Endometrial microvascular endothelial cells (primary cell): ENCODE data around the gene CENPI. TPM values are rescaled to one million over a fixed set of nuclear protein-coding genes. Genes with fewer than 3 reads are reported as not detected.
"Not testable (repeated sequence)": the region's sequence is repeated elsewhere in the genome, so short reads cannot be mapped to it uniquely, and the experiment has no call there.

Experiments
- in situ Hi-C: cut with HindIII; loops from 2 replicates; pipeline ENCODE4 v1.10.0; 2017; ENCODE audit warnings: low sequenced_read_pairs, low pct_unique_long_range_greater_than_20kb; ENCODE audit errors: inconsistent ontology term
- total RNA-seq: library from RNA; depleted of rRNA; stranded (reverse); fragments of >200 nt; gene quantifications from one replicate; pipeline ENCODE4 v1.2.3, GENCODE V29; 2015; ENCODE audit errors: inconsistent ontology term

Gene CENPI, protein sequence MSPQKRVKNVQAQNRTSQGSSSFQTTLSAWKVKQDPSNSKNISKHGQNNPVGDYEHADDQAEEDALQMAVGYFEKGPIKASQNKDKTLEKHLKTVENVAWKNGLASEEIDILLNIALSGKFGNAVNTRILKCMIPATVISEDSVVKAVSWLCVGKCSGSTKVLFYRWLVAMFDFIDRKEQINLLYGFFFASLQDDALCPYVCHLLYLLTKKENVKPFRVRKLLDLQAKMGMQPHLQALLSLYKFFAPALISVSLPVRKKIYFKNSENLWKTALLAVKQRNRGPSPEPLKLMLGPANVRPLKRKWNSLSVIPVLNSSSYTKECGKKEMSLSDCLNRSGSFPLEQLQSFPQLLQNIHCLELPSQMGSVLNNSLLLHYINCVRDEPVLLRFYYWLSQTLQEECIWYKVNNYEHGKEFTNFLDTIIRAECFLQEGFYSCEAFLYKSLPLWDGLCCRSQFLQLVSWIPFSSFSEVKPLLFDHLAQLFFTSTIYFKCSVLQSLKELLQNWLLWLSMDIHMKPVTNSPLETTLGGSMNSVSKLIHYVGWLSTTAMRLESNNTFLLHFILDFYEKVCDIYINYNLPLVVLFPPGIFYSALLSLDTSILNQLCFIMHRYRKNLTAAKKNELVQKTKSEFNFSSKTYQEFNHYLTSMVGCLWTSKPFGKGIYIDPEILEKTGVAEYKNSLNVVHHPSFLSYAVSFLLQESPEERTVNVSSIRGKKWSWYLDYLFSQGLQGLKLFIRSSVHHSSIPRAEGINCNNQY
- 34.1 TPM for total RNA-seq

- in situ Hi-C loops: no loop called here
Observed at GRCh38 chrX:101097546-101098453, at the start of gene CENPI. Gene CENPI (plus strand): TSS chrX:101098204. CDS start chrX:101101071, 2,867 bp downstream.

DNA sequence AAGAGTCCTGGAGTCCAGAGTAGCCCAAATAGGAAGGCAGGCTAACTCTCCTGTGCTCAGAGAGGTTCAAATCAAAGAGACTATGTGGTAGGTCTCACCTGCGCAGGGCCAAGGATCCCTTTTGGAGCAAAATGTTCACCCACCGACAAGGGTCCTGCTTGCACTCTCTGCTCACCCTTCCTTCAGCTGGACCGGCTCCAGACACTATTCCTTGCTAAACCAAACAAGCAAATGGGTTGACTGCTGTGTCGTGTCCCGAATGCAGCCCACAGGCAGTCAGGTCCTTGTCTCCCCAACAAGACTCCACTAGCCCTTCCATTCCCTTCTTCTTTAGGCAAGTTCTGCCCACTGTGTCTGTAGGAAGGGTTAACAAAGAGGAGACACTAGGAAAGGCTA, 46.9 kb upstream of the CENPI start:
- in situ Hi-C loops: no loop called here

DNA sequence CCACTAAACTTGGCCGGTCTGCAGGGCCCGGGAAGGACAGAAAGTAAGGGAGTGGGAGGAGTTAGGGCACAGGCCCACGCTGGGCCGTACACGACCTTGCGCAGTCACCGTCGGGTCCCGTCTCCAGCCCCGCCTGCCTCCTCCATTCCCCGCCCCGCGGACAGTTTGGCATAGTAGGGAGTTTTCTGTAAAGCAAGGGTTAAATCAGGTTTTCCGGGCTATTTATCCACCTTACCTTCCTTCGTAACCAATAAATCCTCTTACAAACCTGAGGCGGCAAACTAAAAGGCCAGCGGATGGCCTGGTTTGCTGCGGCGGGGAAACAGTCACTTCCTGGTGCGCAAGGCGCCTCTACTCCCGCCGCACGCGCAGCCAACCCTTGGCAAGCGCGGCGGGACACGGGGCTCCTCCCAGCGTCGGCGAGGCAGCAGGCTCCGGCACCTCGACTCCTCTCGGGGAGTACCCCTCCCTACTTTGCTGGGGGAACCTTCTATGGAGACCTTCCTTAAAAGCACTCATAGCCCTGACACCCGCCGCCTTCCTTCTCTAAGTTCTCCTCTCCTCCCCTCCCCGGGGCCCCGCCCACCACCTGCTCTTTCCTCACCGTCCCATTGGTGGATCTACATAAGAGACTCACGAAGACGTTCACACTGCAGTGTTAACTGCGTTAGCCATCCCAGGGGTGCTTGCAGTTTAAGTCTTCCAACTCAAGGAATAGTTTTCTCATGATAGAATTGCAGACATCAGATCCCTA, 46.3 kb upstream of the CENPI start, which contains the start of gene TRMT2B:
TRMT2B (minus strand) TSS at position 563 of the 754 bp plus-strand sequence. CDS start 9,822 bp downstream, outside the sequence.
- in situ Hi-C loops: no loop called here

DNA sequence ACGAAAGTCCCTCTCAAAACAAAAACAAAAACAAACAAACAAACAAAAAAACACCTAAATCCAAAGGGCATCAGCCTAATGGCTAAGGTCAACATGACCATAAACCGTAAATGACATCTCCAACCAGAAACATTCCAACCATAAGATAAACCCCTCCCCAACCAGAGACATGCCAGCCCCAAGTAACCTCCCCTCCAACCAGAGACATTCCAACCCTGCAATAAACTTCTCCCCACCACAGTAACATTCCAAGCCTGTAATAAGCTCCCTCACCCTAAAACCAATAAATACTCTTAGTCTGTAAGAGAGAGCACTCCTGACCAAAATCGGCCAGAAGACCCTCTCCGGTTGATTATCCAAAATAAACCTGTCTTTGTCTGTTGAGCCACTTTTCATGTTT, 41.5 kb upstream of the CENPI start:
- in situ Hi-C loops: not testable (repeated sequence)

GRCh38 chrX:101057093-101057714, 40.8 kb upstream of the CENPI start:
- in situ Hi-C loops: no loop called here

DNA sequence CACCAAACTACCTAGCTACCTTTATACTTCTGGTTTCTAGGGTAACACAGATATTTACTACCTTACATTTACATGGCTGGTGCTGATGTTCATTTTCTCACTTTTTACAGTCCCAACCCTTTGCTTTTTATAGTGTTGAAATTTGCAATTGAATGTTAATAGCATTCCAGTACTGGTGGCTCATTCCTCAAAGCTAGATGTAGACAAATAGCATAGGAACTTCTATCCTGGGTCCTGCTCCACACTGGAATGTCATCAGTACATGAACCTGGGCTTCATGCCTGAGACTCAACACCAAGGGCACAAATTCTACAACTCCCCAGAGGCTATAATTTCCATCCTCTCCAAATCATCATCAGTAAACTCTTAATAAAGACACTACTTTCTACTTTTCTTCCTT, 35.8 kb upstream of the CENPI start:
- in situ Hi-C loops: no loop called here

- in situ Hi-C loops: no loop called here
Observed at GRCh38 chrX:101071582-101071981, 26.4 kb upstream of the CENPI start.

DNA sequence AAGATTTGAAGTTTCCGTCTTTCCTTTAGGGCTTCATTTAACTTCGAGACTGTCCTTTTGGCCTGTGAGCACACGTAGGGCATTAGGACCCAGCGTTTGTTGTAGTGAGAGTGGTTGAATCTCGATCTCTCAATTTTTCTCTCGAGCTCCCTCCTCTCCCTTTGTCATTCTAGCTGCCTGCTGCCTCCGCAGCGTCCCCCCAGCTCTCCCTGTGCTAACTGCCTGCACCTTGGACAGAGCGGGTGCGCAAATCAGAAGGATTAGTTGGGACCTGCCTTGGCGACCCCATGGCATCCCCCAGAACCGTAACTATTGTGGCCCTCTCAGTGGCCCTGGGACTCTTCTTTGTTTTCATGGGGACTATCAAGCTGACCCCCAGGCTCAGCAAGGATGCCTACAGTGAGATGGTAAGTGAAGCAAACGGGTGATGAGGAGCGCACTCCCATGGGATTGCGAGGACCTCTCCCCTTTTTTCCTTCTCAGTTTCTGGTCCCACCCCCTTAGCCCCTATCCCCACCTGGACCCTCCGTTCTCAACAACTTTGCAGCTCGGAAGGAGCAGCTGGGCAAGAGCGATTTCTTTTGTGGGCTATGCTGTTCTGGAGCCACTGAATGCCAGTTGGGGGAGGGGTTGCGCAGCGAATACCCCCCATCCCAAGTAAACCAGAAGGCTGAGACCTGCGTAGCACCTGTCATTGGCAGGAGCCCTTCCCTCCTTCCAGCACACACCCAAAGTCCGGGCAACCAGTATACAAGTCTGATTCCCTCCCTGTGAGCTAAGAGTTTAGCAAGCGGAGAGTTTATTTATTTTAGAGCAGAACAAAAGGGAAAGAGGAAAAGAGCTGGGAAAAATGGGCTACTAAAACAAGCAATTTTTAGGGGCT, 19.0 kb upstream of the CENPI start, which contains the start of gene TMEM35A:
TMEM35A (plus strand) TSS at position 164 of the 883 bp plus-strand sequence; CDS start at position 288, 124 bp downstream.
- in situ Hi-C loops: no loop called here

DNA sequence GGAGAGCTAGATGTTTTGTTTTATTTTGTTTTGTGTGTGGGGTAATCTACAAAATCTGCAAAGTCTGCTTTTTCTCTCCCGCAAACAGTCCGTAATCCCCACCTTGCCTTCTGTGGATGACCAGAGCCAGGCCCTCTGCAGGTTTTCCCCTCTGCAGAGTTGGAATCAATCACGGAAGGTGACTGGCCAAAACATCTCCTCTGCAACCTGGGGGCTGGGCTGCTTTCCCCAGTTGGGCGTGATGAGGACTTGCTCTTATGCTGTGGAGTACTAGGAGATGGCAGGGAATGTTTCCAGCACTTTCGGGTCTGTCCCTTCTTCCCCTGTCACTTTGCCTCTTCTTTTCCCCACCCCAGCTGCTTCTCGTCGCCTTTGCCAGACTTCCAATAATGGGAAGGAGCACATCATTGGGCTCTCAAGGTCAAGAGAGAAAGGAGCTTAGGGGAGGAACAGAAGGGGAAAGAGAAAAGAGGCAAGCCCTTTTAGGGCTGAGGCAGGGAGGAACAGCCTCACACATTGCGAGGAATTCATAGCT, 18.2 kb upstream of the CENPI start:
- in situ Hi-C loops: no loop called here

- in situ Hi-C loops: no loop called here
Observed at GRCh38 chrX:101080326-101081124, 17.5 kb upstream of the CENPI start.

GRCh38 chrX:101081231-101081630, 16.8 kb upstream of the CENPI start:
- in situ Hi-C loops: no loop called here

- in situ Hi-C loops: no loop called here
Observed at GRCh38 chrX:101091817-101092216, 6.2 kb upstream of the CENPI start.

DNA sequence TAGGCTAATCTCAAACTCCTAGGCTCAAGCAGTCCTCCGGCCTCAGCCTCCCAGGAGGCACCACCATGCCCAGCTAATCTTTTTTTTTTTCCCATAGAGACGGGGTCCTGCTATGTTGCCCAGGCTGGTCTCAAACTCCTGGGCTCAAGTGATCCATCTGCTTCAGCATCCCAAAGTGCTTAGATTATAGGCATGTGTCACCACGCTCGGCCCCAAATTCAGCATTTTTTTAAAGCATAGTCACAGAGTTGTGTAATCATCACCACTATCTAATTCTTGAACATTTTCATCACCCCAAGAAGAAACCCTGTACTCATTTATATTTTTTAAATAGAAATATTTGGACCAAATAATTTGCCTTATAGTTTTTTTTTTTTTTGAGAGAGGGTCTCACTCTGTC, 10.3 kb downstream of the CENPI start:
- in situ Hi-C loops: no loop called here

DNA sequence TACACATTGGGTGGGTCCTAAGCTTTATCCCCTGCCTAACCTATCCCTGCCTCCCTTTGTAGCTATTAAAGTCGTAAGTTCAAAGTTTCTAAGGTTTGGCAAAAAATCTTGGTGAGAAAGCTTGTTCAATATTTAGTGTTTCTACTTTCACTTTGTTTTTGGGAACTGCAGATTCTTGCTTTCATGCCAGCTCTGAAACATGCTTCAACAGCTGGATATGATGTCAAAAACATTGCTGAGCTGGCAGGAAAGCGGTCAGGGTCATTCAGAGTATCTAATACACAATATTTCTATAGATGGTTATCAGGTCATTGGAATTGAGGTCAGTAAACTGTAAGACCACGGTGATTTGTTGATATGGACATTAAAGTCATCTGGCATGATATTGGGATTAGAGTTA, 19.7 kb downstream of the CENPI start:
- in situ Hi-C loops: no loop called here

DNA sequence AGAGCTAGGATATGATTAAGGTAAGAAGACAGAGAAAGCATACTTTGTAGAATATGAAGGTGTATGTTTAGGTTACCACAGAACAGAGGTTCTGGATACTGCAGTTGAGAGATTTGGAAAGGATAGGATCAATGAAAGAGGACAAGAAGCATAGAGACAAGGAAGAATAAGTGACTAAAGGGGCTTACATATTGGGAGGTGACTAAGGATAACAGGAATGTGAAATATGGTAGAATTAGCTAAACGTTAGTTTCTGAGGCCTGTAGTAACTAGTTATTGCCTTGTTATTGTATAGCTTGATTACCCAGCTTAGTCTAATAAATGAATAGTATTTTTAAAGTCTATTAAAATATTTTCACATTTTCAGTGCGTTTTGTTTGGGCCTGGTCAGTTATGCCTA, 38.2 kb downstream of the CENPI start:
- in situ Hi-C loops: no loop called here
